Fibroblast of gingiva (primary cell): ENCODE data around the gene BATF2.
"Not testable (repeated sequence)": the region's sequence is repeated elsewhere in the genome, so short reads cannot be mapped to it uniquely, and the experiment has no call there.

Experiments
- DNase-seq: peaks from one replicate; pipeline ENCODE4 v3.0.0-alpha.2; 2011; ENCODE audit warnings: low read depth

Gene BATF2

DNA sequence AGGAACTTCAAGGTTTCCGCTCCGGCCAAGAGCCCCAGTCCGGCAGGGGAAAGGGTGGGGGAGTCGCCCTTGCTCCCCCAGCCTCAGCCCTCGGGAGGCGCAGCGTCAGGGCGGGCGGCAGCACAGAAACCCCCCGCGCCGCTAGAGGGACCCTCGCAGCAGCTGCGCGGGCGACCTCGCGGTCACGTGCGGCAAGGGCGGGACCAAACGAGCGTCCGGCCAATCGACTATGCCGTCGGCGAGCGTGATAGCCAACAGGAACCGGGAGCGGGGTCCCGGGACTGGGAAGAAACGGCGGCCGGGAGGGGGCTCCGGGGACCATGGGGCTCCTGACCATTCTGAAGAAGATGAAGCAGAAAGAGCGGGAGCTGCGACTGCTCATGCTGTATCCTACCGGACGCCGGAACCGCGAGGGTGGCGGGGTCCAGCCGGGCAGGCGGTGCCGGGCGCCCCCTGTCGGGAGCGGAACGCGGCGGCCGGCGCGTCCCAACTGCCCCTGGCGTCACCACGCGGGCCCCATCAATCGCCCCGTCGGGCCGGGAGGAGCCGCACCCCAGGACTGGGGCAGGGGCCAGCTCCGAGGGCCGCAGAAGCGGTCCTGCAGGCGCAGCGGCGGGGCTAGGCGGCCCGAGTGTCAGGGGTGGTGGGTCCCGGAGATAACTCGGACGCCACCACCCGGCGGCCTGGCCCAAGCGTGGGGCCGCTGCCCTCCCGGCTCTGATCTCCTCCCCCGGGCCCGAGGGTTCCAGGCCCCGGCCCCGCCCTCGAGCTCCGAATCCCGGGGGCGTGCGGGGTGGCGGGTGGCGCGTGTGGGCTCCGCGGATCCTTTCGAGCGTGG lies 17.3 kb upstream of the BATF2 start, which contains the start of gene ARL2:
ARL2 (plus strand) TSS at position 273 of the 838 bp plus-strand sequence; CDS start at position 321, 48 bp downstream.
- peak; percentile 89 for DNase-seq

- DNase-seq = peak; percentile 80
Measured at GRCh38 chr11:65013130-65013887, 16.5 kb upstream of the BATF2 start.

DNA sequence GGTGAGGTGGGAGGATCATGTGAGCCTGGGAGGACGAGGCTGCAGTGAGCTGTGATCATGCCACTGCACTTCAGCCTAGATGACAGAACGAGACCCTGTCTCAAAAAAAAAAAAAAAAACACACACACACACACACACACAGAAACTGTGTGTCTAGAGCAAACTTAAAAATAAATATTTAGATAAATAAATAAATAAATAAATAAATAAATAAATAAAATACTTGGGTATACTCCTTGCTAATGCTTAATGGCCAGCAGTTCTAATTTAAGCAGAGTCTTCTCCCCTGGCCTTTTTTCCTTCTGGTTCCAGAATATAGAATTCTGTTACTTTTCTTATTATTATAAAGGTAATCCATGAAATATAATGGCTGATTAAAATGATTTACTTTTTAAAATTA lies 12.1 kb upstream of the BATF2 start:
- no peak for DNase-seq

- DNase-seq = no peak
Measured at GRCh38 chr11:65008016-65008415, 11.2 kb upstream of the BATF2 start.

DNA sequence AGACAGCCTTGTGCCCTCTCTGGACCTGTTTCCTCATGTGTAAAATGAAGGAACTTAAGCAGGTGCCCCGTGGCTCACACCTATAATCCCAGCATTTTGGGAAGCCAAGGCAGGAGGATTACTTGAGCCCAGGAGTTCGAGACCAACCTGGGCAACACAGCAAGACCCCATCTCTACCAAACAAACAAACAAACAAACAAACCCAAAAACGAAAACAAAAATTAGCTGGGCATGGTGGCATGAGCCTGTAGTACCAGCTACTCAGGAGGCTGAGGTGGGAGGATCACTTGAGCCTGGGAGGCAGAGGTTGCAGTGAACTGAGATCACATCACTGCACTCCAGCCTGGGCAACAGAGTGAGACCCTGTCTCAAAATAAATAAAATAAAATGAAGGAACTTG lies 7.2 kb upstream of the BATF2 start:
- DNase-seq = not testable (repeated sequence)

- no peak for DNase-seq
Measured at GRCh38 chr11:65003282-65003681, 6.5 kb upstream of the BATF2 start.

DNA sequence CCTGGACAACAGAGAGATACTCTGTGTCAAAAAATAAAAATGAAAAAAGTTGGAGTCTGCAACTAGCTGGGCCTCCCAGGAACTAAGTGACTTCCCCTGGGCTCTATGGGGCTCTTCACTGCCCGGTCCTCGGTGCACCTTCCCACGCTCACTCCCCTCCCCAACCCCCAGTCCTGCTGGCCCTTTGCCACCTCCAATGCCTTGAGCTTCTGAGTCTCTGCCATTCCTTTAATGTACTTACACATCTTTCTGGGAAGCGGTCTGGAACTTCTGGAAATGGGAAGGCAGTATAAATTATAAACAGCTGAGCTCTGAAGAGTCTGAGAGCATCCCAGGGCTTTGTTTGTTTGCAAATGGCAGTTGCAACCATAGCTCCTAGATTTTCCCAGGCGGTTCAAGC lies 5.9 kb upstream of the BATF2 start:
- DNase-seq = no peak

DNA sequence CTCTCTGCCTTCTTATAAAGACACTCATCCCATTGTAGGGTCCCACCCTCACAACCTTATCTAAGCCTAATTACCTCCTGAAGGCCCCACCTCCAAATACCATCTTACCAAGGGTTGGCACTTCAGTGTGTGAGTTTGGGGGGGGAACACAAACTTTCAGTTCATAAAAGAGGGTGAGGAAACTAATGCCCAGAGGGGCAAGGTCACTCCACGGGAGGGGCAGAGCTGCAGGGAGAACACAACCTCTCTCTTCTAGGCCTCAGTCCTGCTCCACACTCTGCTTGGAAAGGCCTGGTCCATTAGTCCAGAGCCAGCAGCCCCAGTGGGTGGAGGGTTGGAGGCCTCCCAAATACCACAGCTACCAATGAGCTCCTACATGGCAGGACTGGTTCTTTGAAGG lies 2.7 kb upstream of the BATF2 start:
- DNase-seq = no peak

- no peak for DNase-seq
Measured at GRCh38 chr11:64998690-64999431, 2.1 kb upstream of the BATF2 start.

- no peak for DNase-seq
Measured at GRCh38 chr11:64998141-64998540, 1.4 kb upstream of the BATF2 start.

- no peak for DNase-seq
Measured at GRCh38 chr11:64996327-64996709, 453 bp downstream of the BATF2 start.

DNA sequence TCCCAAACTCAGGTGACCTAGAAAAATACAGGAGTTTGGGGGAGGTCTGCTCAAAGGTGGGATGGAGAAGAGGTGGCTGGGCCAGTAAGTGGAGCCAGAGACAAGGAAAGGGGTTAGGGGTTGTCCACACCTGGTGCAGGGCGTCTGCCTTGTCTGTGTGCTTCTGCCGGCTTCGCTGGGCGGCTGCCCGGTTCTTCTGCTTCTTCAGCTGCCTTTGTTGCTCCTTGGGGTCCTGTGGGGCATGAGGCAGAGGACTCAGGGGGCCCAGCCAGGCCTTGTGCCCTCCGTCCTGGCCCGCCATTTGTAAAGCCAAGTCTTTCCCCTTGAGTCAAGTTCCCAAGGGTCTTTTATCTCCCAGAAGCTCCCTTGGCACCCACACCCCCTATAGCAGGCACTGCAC lies 2.5 kb downstream of the BATF2 start:
- DNase-seq = no peak

DNA sequence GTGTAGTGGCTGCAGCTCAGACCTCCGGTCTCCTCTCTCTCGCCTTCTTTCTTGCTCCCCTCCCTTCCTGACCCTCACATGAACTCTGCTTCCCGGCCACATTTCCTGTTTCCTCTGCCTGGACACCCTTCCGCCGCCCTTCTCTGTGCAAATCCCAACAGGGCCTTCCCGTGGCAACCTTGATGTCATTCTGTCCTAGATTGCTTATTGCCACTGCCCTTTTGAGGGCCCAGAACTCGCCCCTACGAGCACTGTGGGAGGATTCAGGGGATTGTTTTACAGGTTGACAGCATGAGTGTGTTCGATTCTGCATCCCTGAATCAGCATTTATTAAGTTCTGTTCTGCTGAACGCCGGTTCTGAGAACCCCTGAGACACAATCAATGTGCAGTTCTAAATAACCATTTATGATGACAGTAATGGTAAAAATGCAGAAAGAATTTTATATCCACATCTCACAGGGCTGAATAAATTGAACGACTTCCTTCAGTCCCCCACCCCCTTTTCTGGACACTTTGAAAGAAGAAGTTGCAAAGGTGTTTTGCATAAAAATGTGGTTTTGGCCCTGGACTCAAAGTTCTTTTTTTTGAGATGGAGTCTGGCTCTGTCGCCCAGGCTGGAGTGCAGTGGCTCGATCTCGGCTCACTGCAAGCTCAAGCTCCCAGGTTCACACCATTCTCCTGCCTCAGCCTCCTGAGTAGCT lies 6.4 kb downstream of the BATF2 start:
- no peak for DNase-seq

DNA sequence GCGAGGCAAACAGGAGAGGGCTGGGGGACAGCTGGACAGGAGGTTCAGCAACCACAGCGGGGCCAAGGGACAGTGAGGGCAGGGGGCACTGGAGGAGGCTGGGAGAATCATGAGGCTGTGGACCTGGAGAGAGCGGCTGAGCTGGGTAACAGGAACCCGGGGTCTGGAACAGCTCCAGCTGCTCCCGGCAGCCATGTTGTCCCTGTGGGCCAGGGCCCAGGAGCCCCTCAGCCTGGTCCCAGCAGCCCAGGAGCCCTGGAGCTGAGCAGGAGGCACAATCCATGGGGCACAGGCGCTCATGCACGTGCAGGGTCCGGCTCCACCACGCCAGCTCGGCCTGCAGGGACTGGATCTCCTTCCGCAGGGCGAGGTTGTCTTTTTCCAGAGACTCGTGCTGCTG lies 7.4 kb downstream of the BATF2 start:
- DNase-seq = no peak

- DNase-seq = no peak
Measured at GRCh38 chr11:64987998-64988854, 8.5 kb downstream of the BATF2 start.

- not testable (repeated sequence) for DNase-seq
Measured at GRCh38 chr11:64983339-64983738, 13.4 kb downstream of the BATF2 start.

DNA sequence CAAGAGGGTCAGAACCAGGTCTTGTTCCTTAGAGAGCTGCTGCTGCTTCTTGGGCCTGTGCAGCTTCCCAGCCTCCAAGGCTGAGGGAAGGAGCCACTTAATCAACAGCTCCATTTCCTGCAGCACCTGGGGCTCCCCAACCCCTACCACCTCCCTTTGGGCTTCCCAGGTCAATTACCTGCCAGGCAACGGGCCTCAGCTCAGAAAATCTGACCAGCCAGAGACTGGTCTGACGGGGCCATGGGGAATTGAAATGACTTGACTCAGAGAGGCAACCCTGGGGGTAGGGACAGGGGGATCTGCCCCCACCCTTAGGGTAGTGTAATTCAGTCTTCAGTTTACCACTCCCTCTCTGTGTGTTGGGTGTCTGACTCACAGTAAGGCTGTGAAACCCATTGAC lies 20.1 kb downstream of the BATF2 start:
- DNase-seq = no peak

DNA sequence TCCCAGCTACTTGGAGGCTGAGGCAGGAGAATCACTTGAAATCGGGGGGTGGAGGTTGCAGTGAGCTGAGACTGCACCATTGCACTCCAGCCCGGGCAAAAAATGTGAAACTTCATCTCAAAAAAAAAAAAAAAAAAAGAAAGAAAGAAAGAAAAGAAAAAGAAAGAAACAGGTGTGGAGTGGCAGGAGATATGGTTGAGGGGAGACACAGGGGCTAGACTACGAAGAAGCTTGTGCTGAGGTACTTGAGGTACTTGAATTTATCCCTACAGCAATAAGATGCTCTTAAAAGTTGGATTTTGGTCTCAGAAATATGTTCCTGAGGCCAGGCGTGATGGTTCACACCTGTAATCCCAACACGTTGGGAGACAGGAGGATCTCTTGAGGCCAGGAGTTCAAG lies 22.6 kb downstream of the BATF2 start:
- DNase-seq = no peak

DNA sequence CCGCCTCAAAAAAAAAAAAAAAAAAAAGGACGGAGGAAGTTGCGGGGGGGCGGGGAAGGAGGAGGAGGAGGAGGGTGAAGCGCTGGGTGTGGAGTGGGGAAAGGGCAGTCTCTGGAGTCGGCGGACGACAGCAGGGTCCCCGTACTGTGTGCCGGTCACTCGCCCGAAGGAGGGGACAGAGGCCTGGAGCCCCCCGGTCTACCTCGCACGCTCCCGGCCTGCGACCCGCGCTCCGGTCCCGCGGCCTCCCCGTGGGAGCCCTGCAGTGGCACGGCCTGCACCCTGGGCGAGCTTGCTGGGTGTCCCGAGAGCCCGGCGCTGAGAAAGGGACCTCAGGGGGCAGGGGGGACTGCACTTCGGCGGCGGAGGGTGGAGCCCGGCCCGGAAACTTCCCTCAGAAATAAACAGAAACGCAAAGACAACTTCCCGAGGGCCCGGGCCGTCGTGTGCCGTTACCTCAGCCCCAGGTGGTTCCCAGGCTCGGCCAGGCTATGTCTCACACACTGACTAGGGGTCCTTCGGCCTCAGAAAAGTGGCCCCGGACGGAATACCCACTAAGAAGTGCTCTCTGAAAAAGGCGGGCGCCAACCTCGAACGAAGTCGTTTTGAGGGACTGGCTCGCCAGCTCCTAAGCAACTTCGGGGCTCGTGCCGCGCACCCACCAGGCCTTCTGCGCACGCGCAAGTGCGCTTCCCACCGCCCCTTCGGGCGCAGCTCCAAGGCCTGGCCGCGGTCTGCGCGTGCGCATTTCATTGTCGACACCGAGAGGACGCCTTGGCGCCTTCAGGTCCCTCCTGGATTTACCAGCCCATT lies 25.1 kb downstream of the BATF2 start, which contains the start of gene MAJIN:
MAJIN (minus strand) TSS at position 688 of the 813 bp plus-strand sequence. CDS start 12,703 bp downstream, outside the sequence.
- peak; percentile 16 for DNase-seq

DNA sequence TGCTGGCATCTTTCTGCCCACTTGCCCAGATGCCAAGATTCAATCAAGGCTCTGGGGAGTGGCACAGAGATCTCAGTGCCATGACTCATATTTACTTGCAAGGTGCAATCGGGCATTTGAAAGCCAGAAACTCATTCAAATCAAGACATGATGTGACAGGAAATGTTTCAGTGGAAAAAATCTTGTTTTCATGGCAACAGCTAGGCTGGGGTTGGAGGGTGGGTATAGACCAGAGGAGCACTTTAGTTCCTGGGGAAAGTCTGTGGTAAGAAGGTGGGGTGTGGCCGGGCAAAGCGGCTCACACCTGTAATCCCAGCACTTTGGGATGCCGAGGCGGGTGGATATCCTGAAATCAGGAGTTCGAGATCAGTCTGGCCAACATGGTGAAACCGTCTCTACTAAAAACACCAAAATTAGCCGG lies 26.0 kb downstream of the BATF2 start:
- no peak for DNase-seq
